Urinary bladder (tissue), 4 donors: Measurements from ENCODE around the gene DCLK2. TPM values are rescaled to one million over a fixed set of nuclear protein-coding genes. Genes with fewer than 3 reads are reported as not detected.

Experiments used
- DNase-seq: peaks from one replicate; pipeline ENCODE4 v3.0.0-alpha.2; 2015; ENCODE audit errors: extremely low spot score
- H3K27ac ChIP-seq: one replicate; pipeline ENCODE4 v1.5.1; 2013; ENCODE audit warnings: low read depth, mild to moderate bottlenecking, moderate library complexity
- H3K36me3 ChIP-seq: one replicate; pipeline ENCODE4 v1.6.1; 2013; ENCODE audit warnings: mild to moderate bottlenecking, moderate library complexity; ENCODE audit not compliant: insufficient read depth
- H3K4me1 ChIP-seq: one replicate; pipeline ENCODE4 v1.6.1; 2013; ENCODE audit warnings: mild to moderate bottlenecking, moderate library complexity; ENCODE audit not compliant: insufficient read depth
- H3K4me3 ChIP-seq: one replicate; pipeline ENCODE4 v1.5.1; 2013; ENCODE audit warnings: low read depth, low read length
- WGBS: extraction: QIAGEN DNeasy Blood & Tissue Kit; methylation state at CpG from one replicate; pipeline ENCODE4 v1.1.7; 2013; 5-methylcytosine and 5-hydroxymethylcytosine counted together
- polyA plus RNA-seq: library from polyadenylated mRNA; stranded (reverse); fragments of 200-250 nt; gene quantifications from one replicate; pipeline ENCODE4 v1.2.3, GENCODE V29; 2013
- total RNA-seq: library from RNA; depleted of rRNA; stranded (reverse); fragments of >200 nt; gene quantifications from one replicate; pipeline ENCODE4 v1.2.3, GENCODE V29; 2014
- donor health status: healthy with polysubstance abuse.
- donor health status: healthy.

DCLK2 gene
- total and polyA plus RNA-seq, 2 donors: 6.2 to 22.2 TPM

DNA sequence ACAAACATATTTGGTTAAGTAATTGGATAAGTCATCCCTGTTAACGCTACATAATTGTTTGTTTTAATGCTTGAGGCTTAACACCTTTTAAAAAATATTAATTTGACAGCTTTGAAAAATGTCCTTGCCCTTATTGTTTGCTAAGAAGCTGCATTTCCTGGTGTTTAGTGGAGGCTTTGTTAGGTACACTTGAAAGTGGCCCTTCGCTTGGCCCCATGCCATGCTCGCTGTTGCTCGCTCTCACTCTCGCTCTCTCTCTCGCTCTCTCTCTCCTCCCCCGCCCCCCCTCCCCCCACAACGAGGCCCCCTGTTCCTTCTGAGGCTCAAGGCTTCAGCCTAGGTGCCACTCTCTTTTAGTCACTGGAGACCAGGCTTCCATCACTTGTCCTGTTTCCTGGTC lies 139.6 kb downstream of the DCLK2 start:
- H3K27ac ChIP-seq: no peak overlapping the region
- DNase-seq: no peak
- no peaks in the 10 kb centered on the region for H3K4me1 ChIP-seq
- no peaks in the 10 kb centered on the region for H3K36me3 ChIP-seq
- H3K4me3 ChIP-seq: no peak overlapping the region
- WGBS: 65% methylated on average over 8 of the region's 8 CpGs

DNA sequence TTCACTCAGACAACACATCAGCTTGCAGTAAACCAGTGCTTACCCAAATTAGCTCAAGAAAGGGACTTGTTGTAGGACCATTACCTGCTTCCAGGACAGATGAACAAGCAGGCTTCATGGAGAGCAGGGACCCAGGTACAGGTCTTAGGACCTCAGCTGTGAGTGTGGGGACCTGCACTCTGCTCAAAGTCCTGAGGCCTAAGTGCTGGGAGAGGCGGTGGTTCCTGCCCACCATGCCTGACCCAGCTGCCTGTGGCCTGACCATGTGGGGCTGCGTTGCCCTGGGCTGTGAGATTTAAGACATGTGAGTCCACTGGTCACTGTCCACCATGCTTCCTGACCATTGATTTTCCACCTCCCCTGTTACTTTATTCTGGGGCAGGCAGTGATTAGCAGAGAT lies 140.2 kb downstream of the DCLK2 start:
- DNase-seq: no peak
- H3K4me1 ChIP-seq: no peaks in the 10 kb centered on the region
- 98% methylated on average over 2 of the region's 2 CpGs for WGBS

DNA sequence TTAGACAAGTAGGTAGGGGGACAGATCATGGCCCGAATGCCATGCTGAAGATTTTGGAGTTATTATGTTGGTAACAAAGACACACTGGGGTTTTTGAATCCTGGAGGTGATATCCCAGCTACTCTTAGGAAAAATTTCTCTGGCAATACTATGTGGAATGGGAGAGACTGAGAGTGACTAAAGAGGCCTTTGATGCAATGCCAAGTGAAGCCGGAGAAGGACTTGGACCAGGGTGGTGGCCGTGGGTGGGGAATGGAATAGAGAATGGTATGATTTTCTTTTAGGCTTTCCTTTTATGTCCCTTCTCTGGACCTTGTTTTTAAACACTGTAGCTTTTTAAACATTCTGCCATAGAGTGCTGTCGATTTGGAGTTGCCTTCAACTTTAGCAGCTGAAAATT lies 141.6 kb downstream of the DCLK2 start:
- Histone ChIP-seq H3K4me3 (no peak overlapping the region), H3K4me1 (no peaks in the 10 kb centered on the region), H3K36me3 (no peaks in the 10 kb centered on the region), H3K27ac (no peak overlapping the region)
- 48% methylated on average over 4 of the region's 4 CpGs for WGBS
- no peak for DNase-seq

More for the DNA sequence above, 140.2 kb downstream of the DCLK2 start:
- Histone ChIP-seq H3K4me3 (no peak overlapping the region), H3K27ac (no peak overlapping the region), H3K36me3 (no peaks in the 10 kb centered on the region)

DNA sequence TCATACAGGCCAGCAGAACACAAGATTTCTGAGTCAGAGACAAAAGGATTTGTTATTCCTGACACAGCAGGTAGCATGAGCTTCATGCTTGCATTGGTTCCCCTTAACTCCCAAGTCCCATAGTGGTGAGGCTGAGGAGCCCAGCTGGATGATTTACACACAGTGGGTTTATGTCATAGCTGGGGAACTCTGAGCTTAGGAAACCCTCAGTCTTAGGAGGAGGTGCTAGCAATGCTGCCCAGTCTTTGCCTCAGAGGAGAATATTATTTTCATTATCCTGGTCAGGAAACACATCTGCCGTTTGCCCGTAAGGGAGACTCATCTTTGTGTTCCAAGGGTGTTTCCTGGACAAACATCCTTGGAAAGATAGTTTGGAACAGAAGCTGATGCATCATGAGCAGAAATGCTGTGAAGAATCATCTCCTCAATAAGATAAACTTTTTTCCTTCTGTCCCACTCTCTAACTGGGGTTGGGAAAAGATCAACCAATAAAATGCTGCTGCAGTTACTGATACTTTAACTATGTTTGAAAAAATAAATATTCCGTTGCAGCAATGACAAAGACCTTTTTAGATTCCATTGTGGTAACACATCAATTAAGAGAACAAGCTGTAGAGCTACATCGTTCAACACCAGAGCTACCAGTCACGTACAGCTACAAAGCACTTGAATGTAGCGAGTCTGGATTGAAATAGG lies 146.8 kb downstream of the DCLK2 start:
- Histone ChIP-seq H3K36me3 (no peaks in the 10 kb centered on the region), H3K4me3 (no peak overlapping the region), H3K27ac (no peak overlapping the region), H3K4me1 (no peaks in the 10 kb centered on the region)
- DNase-seq: no peak
- WGBS: 67% methylated on average over 6 of the region's 6 CpGs

DNA sequence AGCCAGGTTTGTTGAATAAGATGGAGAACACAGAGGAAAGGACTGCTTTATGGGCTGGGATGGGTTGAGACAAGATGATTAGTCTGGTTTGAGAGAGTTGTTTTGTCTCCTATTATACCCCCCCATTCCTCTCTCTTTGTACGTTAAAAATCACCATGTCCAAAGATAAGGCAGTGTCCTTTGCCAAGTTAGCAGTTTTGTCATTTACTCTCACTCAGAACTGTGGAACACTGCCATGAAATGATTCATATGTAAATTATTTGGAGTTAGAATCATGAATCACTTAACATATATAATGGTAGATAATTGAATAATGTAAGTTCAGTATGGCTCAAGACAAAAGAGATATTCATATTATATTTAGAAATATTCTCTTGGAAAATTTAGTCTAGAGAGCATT lies 151.3 kb downstream of the DCLK2 start:
- no peak for DNase-seq
- H3K4me1 ChIP-seq: no peaks in the 10 kb centered on the region
- H3K36me3 ChIP-seq: peaks cover 2% of the 10 kb centered on the region
- no peak overlapping the region for H3K4me3 ChIP-seq
- 9% methylated on average over 1 of the region's 1 CpG for WGBS
- H3K27ac ChIP-seq: no peak overlapping the region

DNA sequence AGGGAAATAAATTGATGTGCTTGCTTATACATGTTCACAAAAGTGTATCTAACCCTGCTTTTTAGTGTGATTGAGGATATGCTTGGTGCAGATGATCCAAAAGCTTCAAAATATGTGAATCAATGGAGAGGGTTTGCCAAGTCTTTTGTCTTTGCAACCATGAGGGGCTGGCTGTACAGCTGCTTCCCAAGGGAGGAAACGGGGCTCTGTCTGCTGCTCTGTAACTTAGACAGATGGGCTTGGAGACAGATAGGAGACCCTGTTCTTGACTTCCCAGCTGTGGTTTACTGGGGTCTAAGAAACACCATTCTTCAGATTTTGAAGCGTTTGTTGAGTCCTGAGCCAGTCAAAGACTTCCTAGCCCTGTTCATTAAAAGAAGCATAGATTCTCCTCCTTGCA lies 152.3 kb downstream of the DCLK2 start:
- peaks cover 2% of the 10 kb centered on the region for H3K36me3 ChIP-seq
- no peak overlapping the region for H3K4me3 ChIP-seq
- DNase-seq: no peak
- 79% methylated on average over 2 of the region's 2 CpGs for WGBS
- H3K4me1 ChIP-seq: no peaks in the 10 kb centered on the region
- H3K27ac ChIP-seq: no peak overlapping the region

DNA sequence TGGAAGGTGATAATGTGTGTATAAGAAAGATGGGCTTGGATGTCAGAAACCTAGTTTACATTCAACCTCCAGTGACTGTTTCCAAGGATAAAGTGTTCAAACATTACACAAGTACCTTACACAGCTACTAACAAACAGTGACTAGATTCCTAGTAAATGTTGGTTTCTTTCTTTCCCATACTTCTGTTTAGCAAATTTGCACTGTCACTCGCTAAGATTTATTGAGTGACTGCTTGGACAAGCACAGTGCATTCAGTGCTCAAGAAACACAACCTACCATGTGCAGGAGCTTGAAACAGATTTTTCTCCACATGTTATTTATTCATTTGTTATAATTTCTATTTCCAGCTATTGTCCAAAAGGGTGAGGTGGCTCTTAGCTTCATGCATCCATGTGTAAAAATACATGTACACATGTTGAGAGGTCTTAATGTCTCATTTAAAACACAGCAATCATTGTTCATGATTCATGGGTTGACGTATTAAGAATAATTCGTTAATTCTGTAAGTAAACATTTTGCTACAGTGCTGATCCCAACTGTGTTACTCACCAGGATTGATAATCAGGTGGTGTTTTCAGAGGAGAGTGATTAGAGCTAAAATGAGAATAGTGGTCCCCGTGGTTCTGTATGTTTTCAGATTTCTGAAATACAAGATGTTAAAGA lies 153.0 kb downstream of the DCLK2 start:
- no peak overlapping the region for H3K27ac ChIP-seq

DNA sequence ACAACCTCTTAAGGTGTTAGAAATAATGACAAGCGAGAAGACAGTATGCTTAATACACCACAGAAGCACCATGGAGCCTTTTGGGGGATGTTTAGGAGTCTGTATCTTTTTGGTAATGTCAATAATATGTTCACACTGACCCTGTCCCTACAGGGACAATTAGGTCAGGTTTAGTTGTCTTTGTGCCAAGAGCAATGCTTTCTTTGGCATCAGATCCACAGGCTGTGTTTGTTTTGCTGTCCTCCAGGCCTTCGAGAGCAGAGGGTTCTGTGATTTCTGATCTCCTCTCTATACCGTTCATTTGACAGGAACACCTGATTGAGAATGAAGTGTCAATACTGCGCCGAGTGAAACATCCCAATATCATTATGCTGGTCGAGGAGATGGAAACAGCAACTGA lies 153.8 kb downstream of the DCLK2 start:
- Histone ChIP-seq H3K4me3 (no peak overlapping the region), H3K4me1 (peaks cover 2% of the 10 kb centered on the region), H3K27ac (no peak overlapping the region), H3K36me3 (peaks cover 2% of the 10 kb centered on the region)
- no peak for DNase-seq
- 85% methylated on average over 6 of the region's 6 CpGs for WGBS

More for the DNA sequence above, 153.0 kb downstream of the DCLK2 start:
- WGBS: 89% methylated on average over 4 of the region's 4 CpGs
- DNase-seq: no peak
- peaks cover 2% of the 10 kb centered on the region for H3K36me3 ChIP-seq
- no peaks in the 10 kb centered on the region for H3K4me1 ChIP-seq
- H3K4me3 ChIP-seq: no peak overlapping the region

DNA sequence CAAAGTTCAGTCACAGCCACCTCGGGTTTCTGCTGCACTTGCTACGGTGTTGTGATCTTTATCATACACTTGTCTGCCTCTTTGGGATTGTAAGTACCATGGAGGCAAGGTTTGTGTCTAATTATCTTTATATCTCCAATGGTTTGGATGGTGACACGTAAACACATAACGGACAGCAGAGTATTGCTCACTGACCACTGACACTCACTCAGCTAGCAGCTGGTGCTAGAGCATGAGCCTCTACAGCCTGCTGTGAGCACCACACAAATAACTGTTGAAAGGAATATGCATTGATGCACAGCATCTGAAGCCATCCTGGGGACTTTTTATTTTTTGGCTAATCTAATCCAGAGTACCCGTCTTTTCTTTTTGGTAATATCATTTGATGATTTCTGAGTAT lies 156.0 kb downstream of the DCLK2 start:
- Histone ChIP-seq H3K27ac (no peak overlapping the region), H3K4me1 (peaks cover 2% of the 10 kb centered on the region), H3K4me3 (no peak overlapping the region), H3K36me3 (peaks cover 2% of the 10 kb centered on the region)
- no peak for DNase-seq
- WGBS: 91% methylated on average over 5 of the region's 5 CpGs

DNA sequence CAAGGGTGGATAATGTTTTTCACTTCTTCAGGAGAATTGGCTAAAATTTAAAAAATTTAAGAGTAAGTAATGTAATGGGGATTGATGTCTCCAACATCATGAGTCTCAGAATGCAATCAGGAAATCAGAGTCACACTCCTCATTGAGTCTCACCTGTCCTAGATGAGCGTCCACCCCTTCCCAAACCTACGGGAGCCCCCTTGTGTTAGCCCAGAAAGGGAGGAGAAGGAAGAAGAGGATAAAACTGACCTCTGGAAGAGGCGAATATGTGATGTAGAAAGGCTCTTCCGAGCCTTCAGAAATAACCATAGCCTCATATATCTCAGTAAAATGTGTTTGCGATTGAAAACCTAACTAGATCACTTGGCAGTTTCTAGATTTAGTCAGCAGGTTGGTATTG lies 157.1 kb downstream of the DCLK2 start:
- H3K36me3 ChIP-seq: peaks cover 2% of the 10 kb centered on the region
- DNase-seq: no peak
- no peak overlapping the region for H3K4me3 ChIP-seq
- peaks cover 2% of the 10 kb centered on the region for H3K4me1 ChIP-seq
- no peak overlapping the region for H3K27ac ChIP-seq
- 87% methylated on average over 5 of the region's 5 CpGs for WGBS

DNA sequence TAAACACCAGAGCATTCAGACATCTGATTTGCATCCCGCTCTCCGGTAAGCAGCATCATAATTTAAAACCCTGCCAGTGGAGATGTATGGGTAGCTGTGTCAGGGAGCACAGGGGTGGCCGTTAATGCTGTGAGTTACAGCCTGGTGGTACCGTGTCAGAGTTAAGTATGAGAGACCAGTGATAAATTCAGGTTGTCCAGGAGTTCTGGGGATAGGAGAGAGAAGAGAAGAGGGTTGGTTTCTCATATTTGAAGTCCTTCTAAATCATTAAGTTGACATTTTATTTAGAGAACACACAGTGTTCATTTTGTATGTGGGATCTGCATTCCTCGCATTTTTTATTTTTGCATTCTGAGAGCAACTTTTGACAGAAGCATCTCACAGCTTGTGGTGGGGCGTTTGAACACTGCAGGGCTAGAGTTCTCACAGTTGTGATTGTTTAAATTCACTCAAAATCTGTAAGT lies 157.6 kb downstream of the DCLK2 start:
- peaks cover 2% of the 10 kb centered on the region for H3K36me3 ChIP-seq
- H3K4me1 ChIP-seq: peaks cover 2% of the 10 kb centered on the region
- 52% methylated on average over 6 of the region's 6 CpGs for WGBS
- no peak for DNase-seq
- no peak overlapping the region for H3K27ac ChIP-seq
- H3K4me3 ChIP-seq: no peak overlapping the region

DNA sequence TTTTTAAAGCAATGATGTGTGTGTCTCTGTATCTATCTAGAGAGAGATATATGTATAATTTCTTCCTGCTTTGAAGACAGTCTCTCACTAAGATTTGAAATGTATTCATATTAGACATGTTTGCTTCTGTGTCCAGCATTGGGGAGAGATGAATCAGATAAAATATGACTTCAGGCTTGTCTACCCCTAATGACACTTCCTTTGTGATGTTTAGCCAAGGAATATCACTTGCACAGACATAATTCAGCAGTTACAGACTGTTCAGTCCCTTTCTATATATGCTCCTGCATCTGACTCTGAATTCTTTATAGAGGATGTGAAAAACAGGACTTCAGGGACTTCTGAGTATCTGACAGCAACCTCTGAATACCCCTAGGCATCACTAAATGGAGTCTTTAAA lies 158.4 kb downstream of the DCLK2 start:
- Histone ChIP-seq H3K27ac (no peak overlapping the region), H3K36me3 (peaks cover 2% of the 10 kb centered on the region), H3K4me3 (no peak overlapping the region), H3K4me1 (peaks cover 2% of the 10 kb centered on the region)
- DNase-seq: no peak

DNA sequence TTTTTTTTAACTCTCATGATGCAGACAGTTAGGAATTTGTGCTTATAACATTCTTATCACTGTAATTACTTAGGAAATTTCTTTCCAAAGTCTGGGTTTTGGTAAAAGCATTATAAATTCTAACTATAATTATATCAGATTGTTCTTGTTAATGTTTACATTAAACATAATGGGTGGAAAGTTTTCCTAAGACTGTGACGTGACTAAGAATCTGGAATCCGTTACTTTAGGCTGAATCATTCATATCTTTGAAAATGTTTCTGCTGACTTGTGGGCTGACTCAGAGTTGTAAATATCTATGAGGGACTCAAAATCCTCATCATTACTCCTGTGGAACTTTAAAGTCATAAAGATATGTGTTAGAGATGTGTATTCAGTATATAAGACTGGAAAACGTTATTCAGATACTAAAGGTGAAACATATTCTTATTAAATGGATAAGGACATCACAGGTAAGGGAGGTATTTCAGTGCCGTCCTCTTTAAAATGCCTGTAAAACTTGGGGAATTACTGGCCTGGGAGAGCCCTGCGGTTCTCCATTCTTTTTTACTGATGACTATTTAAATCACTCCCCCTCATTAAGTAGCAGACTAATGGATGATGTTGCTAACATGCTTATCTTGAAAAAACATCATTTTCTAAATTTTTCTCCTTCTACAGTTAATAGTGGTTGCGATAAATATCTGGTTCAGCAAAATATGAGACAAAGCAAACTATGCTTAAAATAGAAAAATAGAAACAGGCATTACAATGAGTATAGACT lies 159.0 kb downstream of the DCLK2 start:
- Histone ChIP-seq H3K36me3 (peaks cover 2% of the 10 kb centered on the region), H3K4me3 (no peak overlapping the region), H3K4me1 (peaks cover 2% of the 10 kb centered on the region), H3K27ac (no peak overlapping the region)
- DNase-seq: no peak
- 27% methylated on average over 6 of the region's 6 CpGs for WGBS

DNA sequence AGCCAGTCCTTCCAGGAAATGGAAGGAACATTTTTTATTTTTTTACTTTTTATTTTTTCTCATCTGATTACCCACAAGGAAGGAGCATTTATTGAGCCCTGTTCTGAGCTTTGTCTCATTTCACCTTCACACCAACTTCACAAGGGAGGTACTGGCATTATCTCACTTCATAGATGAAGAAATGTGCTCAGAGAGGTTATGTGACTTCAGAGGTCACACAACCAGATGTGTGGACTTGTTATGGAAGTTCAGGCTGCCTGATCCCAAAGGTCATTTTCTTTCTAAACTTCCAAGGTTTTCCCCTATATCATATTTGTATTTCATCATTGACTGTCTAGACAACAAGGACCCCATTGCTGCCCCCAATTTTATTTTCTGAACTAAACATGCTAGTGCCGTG lies 160.3 kb downstream of the DCLK2 start:
- no peak overlapping the region for H3K27ac ChIP-seq
- 99% methylated on average over 1 of the region's 1 CpG for WGBS
- no peak for DNase-seq
- H3K36me3 ChIP-seq: no peaks in the 10 kb centered on the region
- no peak overlapping the region for H3K4me3 ChIP-seq
- peaks cover 2% of the 10 kb centered on the region for H3K4me1 ChIP-seq
